HG02885 (cell line): ENCODE data around the gene MRPS11.
"Not testable (repeated sequence)": the region's sequence is repeated elsewhere in the genome, so short reads cannot be mapped to it uniquely, and the experiment has no call there.

Experiments
- ATAC-seq: cut with Tn5 transposase; IDR thresholded peaks from one replicate; pipeline ENCODE4 v1.9.1; 2021; ENCODE audit warnings: mild to moderate bottlenecking; ENCODE audit not compliant: unreplicated experiment, poor library complexity

MRPS11 gene

DNA sequence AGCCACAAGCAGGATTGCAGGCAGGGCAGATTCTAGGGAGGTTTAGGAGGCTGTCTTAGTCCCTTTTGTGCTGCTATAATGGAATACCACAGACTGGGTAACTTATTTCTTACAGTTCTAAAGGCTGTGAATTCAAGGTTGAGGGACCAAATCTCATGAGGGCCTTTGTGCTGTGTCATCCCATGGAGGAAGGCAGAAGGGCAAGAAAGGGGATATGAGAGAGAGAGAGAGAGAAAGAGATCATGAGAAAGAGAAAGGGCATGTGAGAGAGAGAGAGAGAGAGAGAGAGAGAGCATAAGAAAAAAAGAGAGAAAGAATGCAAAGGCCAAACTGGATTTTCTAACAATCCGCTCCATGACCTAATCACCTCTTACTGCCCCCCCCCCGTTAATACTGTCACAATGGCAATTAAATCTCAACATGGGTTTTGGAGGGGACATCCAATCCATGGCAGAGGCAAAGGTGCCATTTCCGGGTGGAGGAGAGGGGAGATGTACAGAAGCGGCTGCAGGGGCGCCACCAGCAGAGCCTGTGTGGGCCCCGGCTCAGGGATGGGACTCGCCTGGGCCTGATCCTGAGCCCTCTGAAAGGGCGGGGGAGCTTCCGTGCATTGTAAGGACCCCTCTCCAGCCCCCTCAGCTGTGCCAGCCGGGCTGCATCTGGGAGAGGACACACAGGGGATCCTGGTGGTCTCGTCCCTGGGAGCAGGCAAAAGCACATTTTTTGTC lies 20.5 kb downstream of the MRPS11 start:
- no peak for ATAC-seq

- no peak for ATAC-seq
Measured at GRCh38 chr15:88489321-88489720, 21.8 kb downstream of the MRPS11 start.

DNA sequence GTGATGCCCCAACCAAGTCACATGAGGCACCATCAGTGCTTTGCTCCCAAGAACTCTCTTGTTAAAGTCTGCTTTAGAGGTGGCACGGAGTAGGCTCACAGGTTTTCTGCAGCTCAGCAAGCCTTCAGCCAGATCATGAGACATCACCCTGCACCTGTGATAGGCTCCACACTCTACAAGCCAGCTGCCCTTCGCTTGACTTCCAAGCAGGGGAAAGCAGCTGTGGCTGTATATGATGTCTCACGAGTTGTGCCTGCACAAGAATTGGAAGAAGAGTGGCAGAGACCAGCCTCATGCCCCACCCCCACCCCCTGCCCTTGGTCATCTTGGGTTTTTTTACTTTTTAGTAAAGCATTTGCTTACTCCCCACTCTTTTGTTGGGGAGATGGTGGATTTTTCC lies 22.5 kb downstream of the MRPS11 start:
- no peak for ATAC-seq

DNA sequence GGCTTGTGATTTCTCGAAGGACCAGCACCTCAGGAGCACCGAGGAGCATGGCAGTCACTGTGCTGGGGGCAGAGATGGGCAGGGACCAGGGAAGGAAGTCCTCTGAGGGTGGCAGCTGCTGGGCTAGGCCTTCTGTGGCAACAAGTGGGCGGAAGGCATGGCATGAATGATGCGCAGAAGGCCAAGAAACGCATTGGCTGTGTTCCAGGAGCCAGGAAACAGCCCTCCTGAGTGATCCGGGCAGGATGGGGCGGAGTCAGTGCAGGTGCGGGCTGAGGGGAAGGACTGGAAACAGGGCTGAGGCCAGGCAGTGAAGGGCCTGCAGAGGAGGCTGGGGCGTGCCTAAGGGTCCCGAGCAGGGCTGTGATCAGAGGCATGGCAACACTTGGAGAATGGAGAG lies 23.6 kb downstream of the MRPS11 start:
- ATAC-seq = no peak

DNA sequence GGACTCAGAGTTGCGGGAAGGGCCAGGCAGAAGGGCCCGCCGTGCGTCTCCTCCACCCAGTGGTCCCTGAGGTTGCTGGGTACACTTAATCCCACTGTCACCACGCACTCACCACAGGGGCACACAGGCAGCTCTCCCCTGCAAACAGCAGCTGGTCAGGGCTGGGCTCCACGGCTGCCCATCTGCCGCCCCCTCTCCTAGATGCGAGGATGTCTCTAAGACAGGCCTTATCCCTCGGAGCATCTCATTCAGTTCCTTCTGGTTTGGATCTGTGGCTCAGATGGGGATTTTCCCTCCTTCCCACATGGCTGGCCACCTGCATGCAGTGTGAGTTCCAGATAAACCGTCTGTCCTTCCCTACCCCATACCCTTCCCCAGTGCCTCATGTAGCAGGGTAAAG lies 26.3 kb downstream of the MRPS11 start:
- ATAC-seq = no peak

DNA sequence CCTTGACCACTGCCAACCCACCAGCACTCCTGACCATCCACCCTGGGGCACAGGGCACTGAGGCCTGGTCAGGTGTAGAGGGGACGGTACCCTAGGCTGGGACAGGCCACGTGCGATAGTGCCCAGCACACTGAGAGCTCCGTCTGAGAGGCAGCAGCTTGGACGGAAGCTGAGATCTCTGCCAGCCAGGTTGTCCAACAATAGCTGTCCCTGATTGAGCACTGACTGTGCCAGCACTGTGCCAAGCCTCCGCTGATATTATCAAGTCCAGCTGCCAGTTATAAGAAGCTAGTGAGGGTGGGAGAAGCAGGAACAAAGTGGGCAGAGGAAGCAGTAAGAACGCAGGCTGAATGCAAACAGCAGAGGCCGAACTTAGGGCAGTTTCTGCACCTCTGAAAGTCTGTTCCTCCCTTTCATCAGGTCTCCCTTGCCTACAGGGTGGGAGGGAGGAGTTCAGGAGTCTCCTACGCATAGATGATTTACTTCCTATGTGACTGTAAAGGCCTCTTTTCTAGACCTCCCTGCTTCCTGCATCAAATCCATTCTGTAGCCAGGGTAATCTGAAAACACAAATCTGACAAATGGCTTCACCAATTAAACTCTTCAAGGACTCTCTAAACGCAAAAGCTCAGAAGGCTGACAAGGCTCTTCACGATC lies 29.7 kb downstream of the MRPS11 start:
- ATAC-seq = no peak

GRCh38 chr15:88498996-88499395 lies 31.5 kb downstream of the MRPS11 start:
- ATAC-seq = no peak

DNA sequence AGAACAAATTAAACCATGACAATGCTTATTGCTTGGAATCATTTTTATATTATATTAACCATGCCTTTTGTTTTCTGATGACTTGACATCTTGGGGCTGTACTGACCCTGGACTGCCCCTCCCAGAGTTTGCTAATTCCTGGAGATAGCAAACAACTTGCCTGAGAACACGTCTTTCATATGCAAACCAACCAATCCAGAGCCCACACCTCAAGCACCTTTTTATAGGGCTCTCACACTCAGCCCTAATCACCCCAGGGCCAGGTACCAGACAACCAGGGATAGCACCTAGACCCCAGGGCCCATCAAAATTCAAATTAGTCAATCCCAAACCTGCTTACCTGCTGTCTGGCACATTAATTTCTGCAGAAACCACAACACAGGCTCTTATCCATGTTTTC lies 36.9 kb downstream of the MRPS11 start:
- no peak for ATAC-seq

DNA sequence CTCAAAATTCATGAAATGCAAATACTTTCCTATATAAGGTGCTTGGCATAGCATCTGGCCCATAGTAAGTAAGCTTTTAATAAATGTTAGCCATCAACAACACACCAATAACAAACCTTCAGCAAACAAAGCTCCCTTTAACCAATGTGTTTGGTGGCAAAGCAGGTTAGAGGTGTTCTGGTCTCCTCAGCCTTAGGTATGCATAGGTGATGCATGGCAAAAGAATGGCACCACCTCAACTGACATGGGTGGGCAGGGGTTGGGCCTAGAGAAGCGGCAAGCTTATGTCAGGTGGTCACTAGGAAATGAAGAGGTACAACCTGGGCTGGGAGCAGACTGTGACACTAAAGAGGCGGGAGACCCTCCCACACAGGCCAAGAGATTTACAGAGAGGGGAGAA lies 38.2 kb downstream of the MRPS11 start:
- ATAC-seq = no peak

- no peak for ATAC-seq
Measured at GRCh38 chr15:88506628-88507027, 39.1 kb downstream of the MRPS11 start.

GRCh38 chr15:88509321-88509720 lies 41.8 kb downstream of the MRPS11 start:
- peak; percentile 46 for ATAC-seq

- ATAC-seq = peak; percentile 41
Measured at GRCh38 chr15:88509964-88510363, 42.5 kb downstream of the MRPS11 start.

DNA sequence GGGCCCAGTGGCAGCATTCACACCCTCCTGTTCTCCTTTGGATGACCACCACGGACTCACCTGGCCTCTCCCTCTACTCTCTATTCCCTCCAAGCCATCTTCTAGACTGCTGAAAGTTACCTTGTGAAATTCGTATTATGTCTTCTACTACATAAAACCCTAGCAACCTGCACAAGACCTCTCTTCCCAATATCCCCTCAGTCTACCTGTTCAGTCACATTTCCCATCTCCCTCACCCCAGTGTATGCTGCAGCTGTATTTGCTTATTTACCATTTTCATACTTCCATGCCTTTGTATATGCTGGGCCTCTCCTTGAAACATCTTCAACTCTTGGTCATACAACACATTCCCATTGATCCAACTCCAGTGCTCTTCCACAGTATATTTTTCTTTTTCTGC lies 43.7 kb downstream of the MRPS11 start:
- no peak for ATAC-seq

DNA sequence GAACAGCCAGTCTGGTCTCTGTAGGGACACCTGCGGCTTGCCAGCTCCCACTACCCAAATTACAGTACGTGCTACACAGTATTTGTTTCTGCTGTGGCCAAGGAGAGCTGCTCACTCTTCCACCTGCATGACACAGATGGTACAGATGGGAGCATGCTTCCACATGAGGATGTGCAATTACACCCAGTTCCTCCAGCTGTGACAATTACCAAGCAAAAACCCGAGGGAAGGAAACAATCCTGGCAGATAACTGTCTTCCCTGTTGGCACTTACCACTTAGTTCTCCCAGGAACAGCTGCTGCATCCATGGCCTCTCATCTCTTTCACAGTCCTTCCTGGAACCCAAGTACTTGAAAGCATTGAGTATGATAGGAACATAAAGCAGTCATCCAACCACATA lies 44.6 kb downstream of the MRPS11 start:
- ATAC-seq = no peak

DNA sequence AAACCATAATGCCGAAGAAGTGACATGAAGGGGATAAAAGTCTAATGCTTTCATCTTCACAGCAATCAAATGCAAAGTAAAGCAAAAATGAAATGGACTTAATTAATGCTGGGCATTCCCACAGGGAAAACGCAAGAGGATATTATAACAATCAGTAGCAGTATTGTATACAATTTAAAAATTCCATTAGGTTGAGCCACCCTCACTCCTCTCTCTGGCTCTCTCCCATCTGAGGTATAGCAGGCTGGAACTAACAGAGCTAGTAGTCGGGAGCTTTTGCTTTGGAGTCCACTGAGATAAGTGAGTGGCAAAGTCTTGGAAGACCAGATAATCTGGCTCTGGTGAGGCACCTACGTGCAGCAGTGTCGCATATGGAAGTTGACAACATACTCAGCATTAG lies 45.1 kb downstream of the MRPS11 start:
- no peak for ATAC-seq

DNA sequence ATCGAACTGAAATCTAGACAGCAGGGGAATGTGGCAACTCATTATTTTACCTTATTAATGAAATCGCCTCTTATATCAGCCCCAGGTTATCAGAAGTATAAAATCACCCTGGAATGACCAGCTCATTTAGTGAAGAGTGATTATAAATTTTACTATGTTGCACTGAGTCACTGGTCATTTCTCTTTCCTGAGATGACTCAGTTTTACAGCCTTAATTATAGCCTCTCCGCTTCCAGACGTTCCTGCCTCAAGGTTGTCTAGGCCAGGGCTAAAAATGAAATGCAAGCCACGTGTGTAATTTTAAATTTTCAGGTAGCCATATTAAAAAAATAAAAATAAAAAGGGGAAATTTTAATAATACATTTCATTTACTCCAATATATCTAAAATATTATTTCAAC lies 45.7 kb downstream of the MRPS11 start:
- no peak for ATAC-seq

- no peak for ATAC-seq
Measured at GRCh38 chr15:88518903-88519302, 51.4 kb downstream of the MRPS11 start.

DNA sequence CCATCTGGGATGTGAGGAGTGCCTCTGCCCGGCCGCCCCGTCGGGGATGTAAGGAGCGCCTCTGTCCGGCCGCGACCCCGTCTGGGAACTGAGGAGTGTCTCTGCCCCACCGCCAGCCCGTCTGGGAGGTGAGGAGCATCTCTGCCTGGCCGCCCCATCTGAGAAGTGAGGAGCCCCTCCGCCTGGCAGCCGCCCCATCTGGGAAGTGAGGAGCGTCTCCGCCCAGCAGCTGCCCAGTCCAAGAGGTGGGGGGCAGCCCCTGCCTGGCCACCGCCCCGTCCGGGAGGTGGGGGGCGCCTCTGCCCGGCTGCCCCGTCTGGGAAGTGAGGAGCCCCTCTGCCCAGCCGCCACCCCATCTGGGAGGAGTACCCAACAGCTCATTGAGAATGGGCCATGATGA lies 56.6 kb downstream of the MRPS11 start:
- not testable (repeated sequence) for ATAC-seq

- ATAC-seq = no peak
Measured at GRCh38 chr15:88525418-88525817, 57.9 kb downstream of the MRPS11 start.

- no peak for ATAC-seq
Measured at GRCh38 chr15:88526247-88526879, 58.9 kb downstream of the MRPS11 start.

DNA sequence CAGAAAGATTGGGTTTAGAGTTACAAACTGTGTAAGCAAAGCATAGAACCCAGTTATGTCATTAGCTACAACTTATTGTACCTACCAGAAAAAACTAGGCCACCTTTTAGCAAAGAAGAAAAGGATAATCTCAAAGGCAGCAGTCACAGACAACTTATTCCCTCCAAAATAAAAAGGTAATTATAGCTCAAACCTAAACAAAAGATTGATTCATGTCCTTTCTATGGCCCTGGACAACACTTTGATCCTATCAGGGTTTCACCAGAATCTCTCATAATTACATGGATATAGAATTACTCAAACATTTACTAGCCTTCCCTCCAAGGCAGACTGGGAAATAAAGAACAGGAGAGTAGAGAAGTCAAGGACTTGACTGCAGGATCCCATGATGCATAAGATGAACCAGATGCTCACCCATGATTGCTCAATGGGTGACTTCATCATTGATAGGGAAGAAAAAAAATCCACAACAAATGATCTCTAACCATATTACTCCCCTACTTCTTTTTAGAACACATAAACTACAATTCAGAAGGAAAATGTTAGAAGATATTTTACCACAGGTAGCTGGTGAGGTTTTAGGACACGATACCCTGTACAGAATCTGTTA lies 61.6 kb downstream of the MRPS11 start:
- no peak for ATAC-seq
